ENCODE data around the gene RPP30.

GRCh38 chr10:90860790-90861189, 11.0 kb upstream of the RPP30 start:
- TF ChIP-seq CTCF (IDR thresholded peaks at IDR 0.05; ENCODE audit: low read length) (no peak), EZH2 (IDR thresholded peaks at IDR 0.05; ENCODE audit: borderline replicate concordance, low read length) (no peak)
